HG02938 (cell line): ENCODE data around the gene CDK6.
A peak's percentile ranks its signal among the peaks of the same experiment; 100 is the strongest.

Experiments
- ATAC-seq: cut with Tn5 transposase; IDR thresholded peaks from one replicate; pipeline ENCODE4 v1.9.1; 2021; ENCODE audit warnings: mild to moderate bottlenecking, moderate library complexity; ENCODE audit not compliant: unreplicated experiment

CDK6 gene

DNA sequence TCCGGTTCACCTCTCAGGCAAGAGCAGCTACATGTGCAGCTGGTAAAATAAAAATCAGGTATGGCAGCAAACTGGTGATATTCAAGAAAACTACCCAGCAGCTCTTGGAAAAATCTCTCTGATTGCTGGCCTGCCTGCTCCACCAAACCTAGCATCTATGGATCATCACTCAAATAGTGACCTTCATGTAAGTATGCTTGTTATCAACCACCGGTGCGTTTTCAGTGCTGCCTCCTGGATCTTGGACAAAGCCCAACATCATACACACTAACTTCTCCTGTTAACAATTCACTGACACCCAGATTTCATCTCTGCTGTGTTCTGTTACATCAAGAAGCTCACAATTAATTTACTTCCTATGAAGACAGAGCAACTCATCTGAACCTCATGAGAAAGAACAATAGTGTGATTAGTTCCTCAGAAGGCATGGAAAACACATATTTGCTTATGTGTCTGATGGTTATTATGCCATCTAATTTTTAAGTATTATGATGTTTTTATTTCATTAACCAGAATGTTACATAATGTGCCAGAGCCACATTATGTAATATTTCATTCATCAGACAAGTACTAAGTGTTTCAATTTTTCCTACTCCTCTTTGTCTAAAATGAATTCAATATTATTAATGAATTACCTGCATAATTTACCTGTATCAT, 8.8 kb downstream of the CDK6 start:
- no peak for ATAC-seq

DNA sequence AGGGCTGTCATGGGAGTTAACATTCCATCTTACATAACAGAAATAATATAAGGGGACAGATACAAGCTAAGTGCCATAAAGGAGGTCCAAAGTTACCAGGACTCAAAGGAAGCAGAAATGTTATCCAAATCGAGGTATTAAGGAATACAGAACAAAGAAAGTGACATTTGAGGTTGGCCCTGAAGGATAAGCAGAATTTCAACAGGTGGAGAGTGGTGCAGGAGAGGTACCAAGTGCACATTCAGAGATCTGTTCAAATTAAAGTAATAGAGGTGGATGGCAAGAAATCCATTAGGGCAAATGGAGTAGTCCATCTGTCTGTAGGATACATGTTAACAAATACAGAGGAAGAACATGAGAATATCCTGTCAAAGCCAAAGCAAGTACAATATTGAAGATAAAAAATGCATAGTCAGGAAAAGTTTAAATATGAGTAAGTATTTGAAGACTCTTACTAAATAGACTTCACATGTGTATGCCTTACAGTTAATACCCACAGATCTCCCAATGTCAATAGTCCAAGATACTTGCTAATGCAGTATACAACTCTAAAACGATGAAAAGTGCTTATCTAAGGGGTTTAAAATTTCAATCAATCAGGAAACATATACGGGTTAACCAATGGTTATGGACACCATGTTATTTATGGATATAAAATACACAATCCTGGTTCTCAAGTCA, 10.0 kb downstream of the CDK6 start:
- no peak for ATAC-seq

DNA sequence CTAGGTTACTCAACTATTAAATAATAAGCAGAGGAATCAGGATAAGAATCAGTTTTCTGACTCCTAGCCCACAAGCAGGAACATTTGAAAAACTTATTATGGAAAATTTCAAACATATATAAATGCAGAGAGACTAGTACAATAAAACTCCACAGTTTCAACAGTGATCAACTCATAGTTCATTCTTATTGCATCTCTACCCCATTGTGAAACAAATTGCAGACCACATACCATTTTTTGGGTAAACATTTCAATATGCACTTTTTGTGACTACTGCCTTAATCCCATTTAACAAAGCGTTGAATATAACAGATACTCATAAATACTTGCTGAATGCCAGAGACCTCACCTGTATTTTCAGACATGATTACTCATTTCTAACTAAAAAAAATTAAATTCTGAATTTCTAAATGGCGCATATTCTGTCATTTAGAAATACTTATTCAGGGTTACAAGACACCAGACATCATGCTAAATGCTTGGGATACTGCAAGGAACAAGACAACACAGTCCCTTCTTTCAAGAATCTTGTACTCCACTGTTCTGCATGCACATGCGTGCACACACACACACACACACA, 11.4 kb downstream of the CDK6 start:
- ATAC-seq: no peak

DNA sequence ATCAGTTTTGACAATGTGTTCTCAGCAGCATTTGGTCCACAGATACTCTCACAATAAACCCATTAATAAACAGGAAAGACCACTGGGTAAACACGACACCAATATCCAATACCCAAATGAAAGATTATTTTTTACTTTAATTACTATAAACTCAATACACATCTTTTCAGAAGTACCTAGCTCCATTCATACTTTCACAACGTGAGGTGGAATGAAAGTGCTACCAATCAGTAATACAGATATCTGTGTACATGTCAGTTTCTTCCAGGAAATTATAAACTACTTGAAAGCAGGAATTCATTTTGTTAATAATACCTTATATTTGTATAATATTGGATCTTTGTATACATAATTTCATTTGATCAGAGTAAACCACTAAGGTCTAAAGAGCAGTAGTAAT, 11.9 kb downstream of the CDK6 start:
- no peak for ATAC-seq

DNA sequence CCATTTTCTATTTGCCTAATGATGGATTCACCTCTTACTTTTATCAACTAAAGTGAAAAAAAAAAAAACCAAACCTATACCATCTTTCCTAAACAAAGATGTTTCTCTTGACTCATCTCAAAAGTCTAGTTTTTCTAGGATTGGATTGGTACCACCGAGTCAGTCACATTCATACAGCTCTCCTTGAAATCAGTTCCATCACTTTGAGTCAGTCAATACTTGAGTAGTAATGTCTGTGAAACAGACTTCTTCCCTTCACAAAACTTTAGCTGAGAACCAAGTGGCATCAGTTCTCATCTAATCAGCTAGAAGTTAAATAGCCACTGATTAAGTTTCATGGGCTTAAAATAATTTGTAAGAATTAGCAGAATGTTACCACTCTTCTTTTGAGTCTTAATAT, 13.3 kb downstream of the CDK6 start:
- no peak for ATAC-seq

DNA sequence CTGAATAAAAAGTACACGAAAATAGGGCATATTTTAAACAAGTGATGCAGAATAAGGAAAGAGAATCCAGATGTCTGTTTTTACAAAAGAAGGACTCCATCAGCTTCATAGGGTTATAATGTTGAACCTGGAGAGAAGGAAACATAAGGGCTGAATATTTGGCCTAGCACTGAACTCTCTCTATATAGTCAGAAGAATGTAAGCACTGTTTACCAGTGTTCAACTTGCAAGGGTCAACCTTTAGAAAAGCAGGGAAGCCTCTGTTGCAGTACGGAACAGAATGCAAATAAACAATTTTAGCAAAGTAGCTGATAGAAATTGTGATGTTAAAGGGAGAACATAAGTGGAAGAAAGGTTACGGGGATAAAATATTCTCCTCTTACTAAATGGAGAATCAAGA, 16.2 kb downstream of the CDK6 start:
- ATAC-seq: no peak

DNA sequence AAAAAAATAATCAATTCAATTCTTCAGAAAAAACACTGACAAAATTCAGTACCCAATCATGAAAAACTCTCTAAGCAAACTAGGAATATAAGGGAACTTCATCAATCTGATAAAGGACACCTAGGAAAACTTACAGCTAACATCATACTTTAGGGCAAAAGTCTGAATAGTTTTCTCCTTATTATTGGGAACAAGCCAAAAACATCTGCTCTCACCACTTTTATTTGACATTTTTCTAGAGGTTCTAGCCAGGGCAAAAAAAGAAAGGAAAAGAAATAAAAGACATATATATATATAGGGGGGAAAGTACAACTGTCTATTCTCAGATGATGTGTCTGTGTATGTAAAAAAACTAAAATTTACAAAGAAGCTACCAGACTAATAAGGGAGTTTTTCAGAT, 19.0 kb downstream of the CDK6 start:
- no peak for ATAC-seq

DNA sequence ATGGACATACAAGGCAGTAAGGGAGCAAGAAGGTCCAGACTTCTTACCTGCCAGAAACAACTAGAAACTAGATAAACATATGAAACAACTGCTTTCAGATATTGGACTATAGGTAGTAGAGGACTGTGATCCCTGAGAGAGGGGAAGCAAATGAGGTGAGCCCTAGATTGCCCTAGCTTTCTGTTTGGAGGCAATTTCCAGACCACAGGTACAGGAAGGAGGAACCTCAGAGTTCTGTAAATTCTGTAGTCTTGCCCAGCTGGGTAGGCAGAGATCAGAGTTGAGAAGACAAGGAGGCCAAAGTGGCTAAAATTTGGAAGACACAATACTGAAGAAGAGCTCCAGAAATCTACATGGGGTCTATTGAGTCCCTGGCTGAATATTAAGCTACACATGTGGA, 21.0 kb downstream of the CDK6 start:
- peak; percentile 44 for ATAC-seq

DNA sequence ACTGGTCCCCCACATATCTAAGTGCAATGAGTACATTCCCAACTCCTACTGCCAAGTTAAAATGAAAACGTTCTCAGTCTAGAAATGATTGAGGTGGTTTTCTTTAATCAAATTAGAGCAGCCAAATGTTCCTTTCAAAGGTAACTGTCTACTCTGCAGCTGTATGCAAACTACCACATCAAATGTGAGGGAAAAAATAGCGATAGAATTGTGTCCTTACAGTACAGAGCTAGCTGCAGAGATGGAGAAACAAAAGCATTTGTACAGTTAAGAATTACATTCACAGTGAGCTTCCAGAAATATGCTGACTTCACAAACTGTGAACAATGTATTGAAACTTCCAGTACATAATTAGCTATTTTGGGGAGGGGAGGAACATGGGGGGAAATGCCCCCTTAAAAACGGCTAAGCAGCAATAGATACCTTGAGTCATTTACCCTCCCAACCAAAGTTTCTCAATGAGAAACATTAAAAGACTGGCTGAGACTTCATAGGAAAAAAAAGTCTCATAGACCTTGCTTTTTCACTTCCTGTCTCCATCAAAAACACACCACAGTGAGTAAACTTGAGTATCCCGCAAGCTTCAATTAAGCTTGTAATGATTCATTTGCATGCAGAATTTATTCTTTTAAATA, 22.9 kb downstream of the CDK6 start:
- ATAC-seq: peak; percentile 45

DNA sequence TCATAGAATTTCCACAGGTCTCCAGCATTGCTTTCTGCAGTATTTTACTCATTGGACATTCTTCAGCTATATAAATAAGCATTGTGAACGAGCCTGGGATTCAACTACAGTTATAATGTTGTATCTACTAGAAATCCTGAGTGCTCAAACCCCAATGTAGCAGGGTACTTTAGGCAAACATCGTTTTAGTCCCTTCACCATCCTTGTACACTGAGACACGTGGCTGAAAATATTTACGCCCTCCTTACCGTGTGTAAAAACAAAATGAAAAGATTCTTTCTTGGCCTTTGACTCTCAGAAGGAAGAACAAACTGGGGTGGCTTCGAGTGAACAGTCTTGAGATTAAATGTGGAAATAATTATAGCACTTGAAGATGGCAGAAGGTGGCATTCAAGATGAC, 25.2 kb downstream of the CDK6 start:
- ATAC-seq: no peak

DNA sequence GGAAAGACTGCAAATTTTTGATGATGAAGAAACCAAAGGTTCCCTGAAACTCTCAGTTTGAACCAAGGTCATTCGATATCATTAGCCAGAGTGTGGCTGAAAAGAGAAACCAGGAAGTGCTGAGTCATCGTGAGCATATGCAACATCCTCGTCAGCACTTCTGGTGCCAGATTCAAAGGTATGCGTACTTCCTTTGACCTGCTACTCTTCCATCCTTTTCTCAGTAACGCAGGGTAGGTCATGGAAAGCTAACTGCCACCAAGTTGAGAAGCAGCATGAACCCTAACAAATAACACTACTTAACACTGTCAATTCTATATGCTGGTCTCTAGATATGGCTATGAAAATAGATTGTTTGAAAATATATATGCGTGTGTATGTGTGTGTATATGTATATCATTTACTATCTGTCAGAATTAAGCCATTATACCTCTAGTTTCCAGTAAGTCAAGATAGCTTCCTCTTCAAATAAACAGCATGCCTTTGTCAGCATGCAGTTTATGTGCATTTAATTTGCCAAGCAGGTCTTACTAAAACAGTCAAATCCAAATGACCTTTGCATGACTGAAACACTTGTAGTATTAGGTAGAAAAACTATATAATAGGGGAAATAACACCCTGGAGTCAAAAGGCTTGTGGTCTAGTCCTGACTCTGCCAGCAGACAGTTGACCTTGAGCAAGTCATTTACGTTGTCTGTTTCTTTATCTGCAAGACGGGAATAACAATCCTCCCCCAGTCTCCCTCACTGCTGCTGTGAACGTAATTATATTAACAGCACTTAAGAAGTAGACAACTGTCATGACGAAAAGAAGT, 26.4 kb downstream of the CDK6 start:
- peak; percentile 87 for ATAC-seq

DNA sequence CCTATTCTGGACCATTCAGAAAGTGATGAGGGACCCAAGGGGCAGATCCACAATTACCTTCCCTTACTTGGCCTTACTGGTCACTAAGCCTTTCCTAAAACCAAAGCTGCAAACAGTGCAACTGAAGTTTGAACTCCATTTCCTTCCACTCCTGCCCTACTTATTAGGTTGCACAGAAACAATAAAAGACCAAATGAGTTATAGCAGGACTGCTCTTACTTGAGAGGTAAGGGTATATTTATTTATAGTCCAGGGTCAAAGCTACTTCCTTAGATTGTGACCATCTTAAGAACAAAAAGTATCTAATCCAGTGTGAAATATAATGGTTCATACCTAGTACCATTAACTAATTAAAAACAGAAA, 27.0 kb downstream of the CDK6 start:
- peak; percentile 18 for ATAC-seq

DNA sequence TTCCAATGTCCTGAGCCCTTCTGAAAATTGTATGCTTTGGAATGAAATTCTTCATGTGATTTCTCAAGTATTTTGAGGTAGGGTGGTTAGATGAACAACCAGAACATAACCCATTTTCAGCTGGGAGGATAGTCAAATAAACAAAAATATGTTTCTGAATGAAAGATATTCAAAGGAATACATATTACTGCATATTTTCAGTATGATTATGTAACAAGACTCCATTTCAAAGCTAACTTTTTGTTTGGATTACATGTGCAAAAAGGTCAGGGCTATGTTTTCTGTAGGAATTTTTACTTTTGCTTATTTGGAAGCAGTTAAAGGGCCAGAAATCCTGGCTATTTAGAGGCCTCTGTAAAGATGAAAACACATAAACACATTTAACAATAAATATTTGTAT, 27.7 kb downstream of the CDK6 start:
- ATAC-seq: no peak

DNA sequence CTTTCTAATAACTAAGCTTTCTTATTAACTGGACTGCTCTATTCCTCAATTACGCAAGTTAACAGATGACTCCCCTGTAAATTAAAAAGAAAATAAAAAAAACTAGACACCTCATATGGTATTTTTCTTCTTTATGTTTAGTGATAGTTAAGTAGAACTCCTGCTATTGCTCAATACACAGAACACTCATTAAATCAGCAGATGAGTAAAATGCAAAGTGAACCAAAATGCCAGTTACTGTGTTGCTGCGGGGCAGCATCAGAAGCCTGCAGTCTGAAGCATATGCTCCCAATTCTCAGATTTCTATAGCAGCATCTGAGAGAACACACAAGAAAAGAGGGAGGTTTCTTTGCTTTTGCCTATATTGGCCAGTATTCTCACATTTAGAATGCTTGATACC, 28.4 kb downstream of the CDK6 start:
- ATAC-seq: no peak

DNA sequence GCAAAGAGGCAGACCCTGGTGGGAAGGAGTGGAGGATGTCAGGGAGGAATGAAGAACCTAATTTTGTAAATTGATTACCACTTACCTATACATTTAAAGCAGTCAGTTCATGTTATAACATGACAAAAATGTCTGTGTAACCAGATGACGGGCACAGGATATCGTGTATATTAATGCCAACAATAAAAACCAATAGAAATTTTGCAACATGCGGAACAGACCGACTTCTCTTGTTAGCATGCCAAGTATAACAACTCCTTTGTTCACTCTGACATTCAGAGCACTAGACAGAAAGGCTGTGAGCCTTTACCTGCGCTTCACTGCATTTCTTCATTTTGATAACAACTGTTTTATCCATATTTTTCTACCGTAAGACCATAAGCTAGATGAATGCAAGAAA, 29.9 kb downstream of the CDK6 start:
- ATAC-seq: no peak

DNA sequence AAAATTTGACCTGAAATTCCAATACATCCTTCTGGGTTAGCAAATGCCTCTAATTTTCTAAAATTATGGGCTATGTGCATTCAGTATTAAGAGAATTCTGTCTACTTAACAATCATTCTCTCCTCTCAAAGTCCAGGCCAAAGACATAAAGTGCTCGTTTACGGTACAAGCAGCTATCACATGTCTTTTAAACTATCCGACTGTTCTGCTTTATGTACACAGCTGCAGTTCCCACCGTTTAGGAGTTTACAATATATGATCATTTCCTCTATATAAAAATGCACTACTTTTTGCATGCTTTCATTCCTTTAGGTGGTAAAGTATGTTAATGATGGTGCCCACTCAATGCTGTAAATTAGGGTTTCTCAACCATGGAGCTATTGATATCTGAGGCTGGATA, 34.0 kb downstream of the CDK6 start:
- no peak for ATAC-seq

DNA sequence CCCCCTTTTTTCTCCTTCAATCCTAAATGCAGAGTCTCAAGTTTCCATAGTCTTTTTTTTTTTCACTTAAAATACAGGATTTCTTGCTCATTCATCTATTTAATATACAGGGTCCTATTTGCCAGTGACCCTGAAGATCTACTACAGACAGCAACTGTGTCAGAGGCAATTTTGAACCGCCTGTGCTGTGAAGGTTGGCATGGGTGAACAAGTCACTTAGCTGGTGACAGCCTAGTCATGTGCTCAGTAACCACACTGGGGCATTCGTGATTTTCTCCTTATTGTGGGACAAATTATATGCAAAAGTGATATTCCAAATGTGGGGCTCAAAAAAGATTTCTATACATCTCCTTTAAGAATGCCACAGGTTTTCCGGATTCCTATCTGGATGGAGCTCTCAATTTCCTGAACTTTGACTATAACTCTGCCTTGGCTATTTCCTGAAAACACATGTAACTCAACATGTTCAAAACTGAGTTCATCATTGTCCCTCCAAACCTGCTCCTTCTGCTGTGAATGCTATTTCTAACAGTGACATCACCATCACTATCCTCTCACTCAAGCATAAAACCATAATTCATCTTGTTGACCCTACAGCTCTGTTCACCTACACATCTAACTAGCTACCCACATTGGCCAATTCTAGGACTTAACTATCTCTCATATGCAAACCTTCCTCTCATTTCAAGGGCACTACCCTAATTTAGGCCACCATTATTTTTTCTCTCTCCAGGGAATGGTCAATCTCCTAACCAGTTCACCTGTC, 36.7 kb downstream of the CDK6 start:
- peak; percentile 45 for ATAC-seq

DNA sequence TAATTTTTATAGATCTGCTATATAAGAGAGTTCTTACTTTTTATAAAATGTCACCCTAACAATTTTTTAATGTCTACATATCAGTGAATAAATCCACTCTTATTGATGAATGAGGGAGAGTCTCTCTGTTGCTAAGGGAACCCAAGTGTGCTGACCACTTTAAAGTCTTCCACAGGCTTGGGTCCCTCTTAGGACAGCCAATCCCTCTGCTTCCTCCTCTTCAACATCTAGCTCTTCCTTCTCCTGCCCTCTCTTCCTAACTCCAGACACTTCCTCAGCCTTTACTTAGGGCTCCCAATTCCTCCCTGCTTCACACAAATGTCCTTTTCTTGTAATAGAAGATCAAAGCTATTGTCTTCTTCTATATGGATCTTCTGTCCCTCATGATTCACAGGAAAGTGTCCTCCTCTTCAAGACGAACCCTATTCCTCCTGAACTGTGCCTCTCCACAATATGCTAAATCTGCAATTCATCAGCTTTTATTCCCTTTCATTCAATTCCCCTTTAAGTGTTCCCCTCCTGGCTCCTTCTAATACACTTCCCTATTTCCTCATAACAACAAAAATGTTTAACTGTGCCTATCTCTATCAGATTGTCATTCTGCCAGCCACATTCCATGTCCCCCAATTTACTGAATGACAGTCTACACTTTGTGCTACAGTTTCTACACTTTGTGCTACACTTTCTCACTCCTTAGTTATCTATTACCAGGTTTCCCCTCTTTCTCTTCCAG, 37.7 kb downstream of the CDK6 start:
- ATAC-seq: no peak

DNA sequence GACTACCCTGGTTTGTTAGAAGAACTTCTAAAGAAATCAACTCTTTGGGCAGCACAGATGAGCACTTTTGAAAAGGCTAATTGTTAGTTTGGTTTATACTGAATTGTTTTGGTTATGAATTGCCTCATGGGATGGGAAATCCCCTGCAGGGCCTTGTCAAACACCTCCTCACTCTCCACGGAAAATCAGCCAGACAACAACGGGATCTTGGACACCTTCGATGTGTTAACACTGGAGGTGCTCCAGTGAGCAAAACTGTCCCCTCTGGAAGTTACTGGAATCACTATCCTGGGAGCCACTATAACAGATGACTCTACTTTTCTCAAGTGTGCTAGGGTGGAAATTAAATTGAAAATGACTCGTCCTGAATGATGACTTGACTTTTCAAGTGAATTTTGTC, 38.7 kb downstream of the CDK6 start:
- ATAC-seq: peak; percentile 36

DNA sequence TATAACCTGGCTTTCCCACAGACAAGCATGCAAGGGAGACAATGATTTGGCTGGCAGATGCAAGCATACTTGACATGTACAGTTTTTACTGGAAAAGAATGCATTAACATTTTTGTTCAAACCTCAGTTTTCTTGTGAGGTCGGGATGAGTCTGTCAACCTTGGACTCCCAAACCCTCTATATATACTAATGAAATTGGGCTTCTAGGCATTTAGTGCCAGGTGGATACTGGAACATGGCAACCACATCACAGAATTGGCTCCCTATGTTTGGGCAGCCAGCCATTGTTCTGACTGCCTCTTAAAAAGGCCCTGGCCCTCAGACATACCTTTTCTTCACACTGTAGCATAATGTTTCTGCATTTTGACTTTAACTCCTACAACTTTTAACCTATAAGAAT, 39.1 kb downstream of the CDK6 start:
- peak; percentile 23 for ATAC-seq
